ENCODE results near the gene CPED1.

Gene CPED1

DNA sequence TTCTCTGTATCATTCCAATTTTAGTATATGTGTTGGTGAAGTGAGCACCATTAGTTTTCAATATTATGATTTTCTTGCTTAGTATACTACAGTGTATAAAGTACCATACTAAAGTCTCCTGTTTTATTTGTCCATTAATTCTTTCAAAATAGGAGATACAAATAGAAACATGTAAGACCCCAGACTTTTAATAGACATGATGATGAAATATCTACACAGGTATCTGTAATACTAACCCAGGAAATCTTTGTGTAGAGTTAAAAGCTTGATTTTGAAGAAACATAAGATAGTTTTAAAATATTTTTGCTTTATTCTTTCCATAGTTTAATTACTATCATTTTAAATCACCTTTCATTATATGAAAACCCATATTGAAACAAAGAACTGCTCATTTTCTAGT is 206.5 kb downstream of the CPED1 start:
- no peak for DNase-seq (ENCODE audit: low read depth in 2 of 2)
- no peak overlapping the region for H3K4me3 ChIP-seq (replicated peaks in 1 of 2; ENCODE audit: low read depth in 2 of 2, low read length in 2 of 2)
- TF ChIP-seq, protein P1, sequence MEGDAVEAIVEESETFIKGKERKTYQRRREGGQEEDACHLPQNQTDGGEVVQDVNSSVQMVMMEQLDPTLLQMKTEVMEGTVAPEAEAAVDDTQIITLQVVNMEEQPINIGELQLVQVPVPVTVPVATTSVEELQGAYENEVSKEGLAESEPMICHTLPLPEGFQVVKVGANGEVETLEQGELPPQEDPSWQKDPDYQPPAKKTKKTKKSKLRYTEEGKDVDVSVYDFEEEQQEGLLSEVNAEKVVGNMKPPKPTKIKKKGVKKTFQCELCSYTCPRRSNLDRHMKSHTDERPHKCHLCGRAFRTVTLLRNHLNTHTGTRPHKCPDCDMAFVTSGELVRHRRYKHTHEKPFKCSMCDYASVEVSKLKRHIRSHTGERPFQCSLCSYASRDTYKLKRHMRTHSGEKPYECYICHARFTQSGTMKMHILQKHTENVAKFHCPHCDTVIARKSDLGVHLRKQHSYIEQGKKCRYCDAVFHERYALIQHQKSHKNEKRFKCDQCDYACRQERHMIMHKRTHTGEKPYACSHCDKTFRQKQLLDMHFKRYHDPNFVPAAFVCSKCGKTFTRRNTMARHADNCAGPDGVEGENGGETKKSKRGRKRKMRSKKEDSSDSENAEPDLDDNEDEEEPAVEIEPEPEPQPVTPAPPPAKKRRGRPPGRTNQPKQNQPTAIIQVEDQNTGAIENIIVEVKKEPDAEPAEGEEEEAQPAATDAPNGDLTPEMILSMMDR (IDR thresholded peaks at IDR 0.05; ENCODE audit: low read depth, low read length): no peak

DNA sequence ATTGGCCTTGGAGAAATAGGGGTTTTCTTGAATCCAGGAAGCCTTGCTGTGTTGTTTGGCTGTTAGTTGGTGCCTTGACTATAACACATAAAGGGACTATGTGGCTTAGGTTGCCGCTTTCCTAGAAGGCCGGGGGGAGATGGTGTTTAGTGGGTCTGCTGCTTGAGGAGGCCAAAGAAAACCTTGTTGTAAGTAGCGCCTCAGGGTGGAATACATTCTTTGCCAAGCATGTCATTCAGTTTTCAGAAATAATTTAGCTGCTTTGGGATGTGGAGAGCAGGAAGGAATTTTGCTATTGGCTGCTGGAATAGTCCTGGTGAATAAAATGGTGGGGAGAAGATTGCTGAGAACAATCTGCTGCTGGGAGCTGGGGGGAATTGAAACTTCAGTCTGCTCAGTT is 207.4 kb downstream of the CPED1 start:
- DNase-seq (ENCODE audit: low read depth in 2 of 2): no peak
- H3K4me3 ChIP-seq (replicated peaks in 1 of 2; ENCODE audit: low read depth in 2 of 2, low read length in 2 of 2): no peak overlapping the region
- TF ChIP-seq, protein P1 (IDR thresholded peaks at IDR 0.05; ENCODE audit: low read depth, low read length): no peak

DNA sequence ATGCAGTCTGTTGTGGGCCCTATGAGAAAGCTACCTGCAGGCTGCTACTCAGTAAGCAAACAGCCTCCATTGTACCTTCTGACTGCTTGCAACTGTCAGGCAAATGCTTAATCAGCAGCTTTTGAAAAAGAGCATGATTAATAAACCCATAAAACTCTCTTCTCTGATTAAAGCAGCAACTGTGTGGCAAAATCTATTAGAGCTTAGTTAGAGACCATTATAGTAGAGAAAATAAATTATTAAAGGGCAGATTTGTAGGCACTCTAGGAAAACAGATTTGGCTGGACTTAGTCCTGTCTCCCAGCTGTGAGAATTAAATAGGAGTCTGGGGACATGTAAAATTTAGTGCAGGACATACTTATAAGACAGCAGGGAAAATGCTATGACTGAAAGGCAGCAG is 207.8 kb downstream of the CPED1 start:
- H3K4me3 ChIP-seq (replicated peaks in 1 of 2; ENCODE audit: low read depth in 2 of 2, low read length in 2 of 2): no peak overlapping the region
- TF ChIP-seq, protein P1 (IDR thresholded peaks at IDR 0.05; ENCODE audit: low read depth, low read length): no peak
- no peak for DNase-seq (ENCODE audit: low read depth in 2 of 2)

DNA sequence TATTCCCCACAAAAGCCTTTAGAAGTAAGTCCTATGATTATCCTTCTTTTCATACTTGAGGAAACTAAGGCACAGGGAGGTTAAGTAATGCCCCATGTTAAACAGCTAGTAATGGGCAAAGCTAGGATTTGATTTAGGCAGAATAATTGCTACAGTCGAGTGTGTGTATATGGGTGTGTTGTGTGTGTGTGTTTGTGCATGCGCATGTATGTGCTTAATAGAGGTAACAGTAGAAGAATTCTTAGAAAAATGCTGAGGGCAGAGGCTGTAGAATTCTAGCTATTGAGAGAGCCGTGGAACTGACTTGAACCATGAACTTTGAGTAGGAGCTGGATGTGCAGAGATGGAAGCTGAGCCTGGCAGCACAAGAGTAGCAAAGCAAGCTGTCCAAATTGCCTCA is 208.9 kb downstream of the CPED1 start:
- DNase-seq (ENCODE audit: low read depth in 2 of 2): no peak
- no peak overlapping the region for H3K4me3 ChIP-seq (replicated peaks in 1 of 2; ENCODE audit: low read depth in 2 of 2, low read length in 2 of 2)
- TF ChIP-seq, protein P1 (IDR thresholded peaks at IDR 0.05; ENCODE audit: low read depth, low read length): no peak

DNA sequence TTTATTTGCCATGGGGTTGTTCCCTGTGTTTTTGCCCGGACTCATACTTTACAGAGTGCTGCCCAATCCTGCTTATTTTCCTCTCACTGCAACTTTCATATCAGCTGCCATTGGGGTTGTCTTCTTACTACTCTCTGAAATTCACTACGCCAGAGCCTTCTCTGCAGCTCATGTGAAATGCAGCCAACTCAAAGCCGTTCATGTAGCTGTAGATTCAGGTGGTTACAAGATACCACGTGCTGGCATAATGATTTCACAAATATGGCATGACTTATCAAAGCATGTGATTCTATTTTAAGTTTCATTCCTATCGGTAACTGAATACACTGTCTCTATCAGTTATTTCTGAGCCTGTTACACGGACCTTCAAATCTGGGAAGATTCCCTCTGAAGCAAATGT is 210.0 kb downstream of the CPED1 start:
- no peak for DNase-seq (ENCODE audit: low read depth in 2 of 2)
- TF ChIP-seq, protein P1 (IDR thresholded peaks at IDR 0.05; ENCODE audit: low read depth, low read length): no peak

DNA sequence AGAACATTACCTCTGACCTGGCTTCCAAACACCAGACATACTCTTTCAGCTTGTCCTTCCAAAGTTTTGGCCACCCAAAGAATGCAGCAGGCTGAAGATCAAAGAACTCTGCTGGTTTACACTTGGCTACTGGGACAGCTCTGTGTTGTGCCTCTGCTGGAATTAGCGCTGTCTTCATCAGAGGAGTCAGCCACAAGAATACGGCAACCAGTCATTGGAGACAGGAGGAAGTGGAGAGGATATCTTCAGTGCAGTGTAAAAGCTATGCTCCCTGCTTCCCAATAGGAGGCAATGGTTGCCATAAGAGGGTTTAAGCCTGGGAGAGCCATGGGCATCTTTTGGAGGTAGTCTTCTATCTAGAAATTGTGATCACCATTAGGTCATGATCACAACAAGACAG is 213.6 kb downstream of the CPED1 start:
- TF ChIP-seq, protein P1 (IDR thresholded peaks at IDR 0.05; ENCODE audit: low read depth, low read length): no peak
- DNase-seq (ENCODE audit: low read depth in 2 of 2): no peak
- H3K4me3 ChIP-seq (replicated peaks in 1 of 2; ENCODE audit: low read depth in 2 of 2, low read length in 2 of 2): no peak overlapping the region

More for the DNA sequence above, 210.0 kb downstream of the CPED1 start:
- H3K4me3 ChIP-seq (replicated peaks in 1 of 2; ENCODE audit: low read depth in 2 of 2, low read length in 2 of 2): no peak overlapping the region

DNA sequence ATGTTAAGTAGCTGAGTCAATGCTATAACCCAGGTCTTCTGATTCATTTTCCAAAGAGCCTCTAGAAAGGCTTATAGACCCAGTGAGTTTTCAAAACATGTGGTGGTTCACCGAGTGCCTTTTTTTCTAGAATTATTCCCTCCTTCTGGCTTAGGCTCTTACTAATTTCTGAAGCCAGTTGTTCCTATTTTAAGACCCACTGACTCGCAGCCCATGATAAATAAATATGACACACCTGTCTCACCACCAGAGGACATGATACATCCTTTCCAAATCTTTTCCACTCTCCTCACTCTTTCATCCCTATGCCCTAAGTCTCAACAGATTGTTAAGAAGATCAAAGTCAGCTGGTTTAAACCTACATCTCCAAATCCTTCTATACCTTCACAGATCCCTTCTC is 214.3 kb downstream of the CPED1 start:
- TF ChIP-seq, protein P1 (IDR thresholded peaks at IDR 0.05; ENCODE audit: low read depth, low read length): no peak
- H3K4me3 ChIP-seq (replicated peaks in 1 of 2; ENCODE audit: low read depth in 2 of 2, low read length in 2 of 2): no peak overlapping the region
- DNase-seq (ENCODE audit: low read depth in 2 of 2): no peak
